Epithelial cell of proximal tubule (primary cell): ENCODE data around the gene ANAPC15. TPM values are rescaled to one million over a fixed set of nuclear protein-coding genes. Genes with fewer than 3 reads are reported as not detected.
A peak's percentile ranks its signal among the peaks of the same experiment; 100 is the strongest.
"Not testable (repeated sequence)": the region's sequence is repeated elsewhere in the genome, so short reads cannot be mapped to it uniquely, and the experiment has no call there.

Experiments used
- DNase-seq: peaks from one replicate; pipeline ENCODE4 v3.0.0-alpha.2; 2011; ENCODE audit warnings: low read depth
- H3K4me3 ChIP-seq: 2 replicates; pipeline ENCODE4 v1.5.1; 2011; ENCODE audit warnings: low read depth, mild to moderate bottlenecking, low read length
- total RNA-seq: library from RNA; depleted of rRNA; stranded (reverse); fragments of >200 nt; gene quantifications from 2 replicates; pipeline ENCODE4 v1.2.3, GENCODE V29; 2015
- TF ChIP-seq, protein P1 (sequence below): conservative IDR thresholded peaks from 2 replicates; pipeline ENCODE4 v1.5.1; 2012; ENCODE audit warnings: low read depth, mild to moderate bottlenecking, low read length

ANAPC15 gene
- 66.6 and 87.4 TPM in 2 replicates for total RNA-seq

GRCh38 chr11:72112143-72112977 lies at the start of gene ANAPC15:
ANAPC15 (minus strand) TSS chr11:72112695; CDS start chr11:72111276, 1,419 bp downstream.
- TF ChIP-seq, protein P1, sequence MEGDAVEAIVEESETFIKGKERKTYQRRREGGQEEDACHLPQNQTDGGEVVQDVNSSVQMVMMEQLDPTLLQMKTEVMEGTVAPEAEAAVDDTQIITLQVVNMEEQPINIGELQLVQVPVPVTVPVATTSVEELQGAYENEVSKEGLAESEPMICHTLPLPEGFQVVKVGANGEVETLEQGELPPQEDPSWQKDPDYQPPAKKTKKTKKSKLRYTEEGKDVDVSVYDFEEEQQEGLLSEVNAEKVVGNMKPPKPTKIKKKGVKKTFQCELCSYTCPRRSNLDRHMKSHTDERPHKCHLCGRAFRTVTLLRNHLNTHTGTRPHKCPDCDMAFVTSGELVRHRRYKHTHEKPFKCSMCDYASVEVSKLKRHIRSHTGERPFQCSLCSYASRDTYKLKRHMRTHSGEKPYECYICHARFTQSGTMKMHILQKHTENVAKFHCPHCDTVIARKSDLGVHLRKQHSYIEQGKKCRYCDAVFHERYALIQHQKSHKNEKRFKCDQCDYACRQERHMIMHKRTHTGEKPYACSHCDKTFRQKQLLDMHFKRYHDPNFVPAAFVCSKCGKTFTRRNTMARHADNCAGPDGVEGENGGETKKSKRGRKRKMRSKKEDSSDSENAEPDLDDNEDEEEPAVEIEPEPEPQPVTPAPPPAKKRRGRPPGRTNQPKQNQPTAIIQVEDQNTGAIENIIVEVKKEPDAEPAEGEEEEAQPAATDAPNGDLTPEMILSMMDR = no peak
- DNase-seq = peak; percentile 99

DNA sequence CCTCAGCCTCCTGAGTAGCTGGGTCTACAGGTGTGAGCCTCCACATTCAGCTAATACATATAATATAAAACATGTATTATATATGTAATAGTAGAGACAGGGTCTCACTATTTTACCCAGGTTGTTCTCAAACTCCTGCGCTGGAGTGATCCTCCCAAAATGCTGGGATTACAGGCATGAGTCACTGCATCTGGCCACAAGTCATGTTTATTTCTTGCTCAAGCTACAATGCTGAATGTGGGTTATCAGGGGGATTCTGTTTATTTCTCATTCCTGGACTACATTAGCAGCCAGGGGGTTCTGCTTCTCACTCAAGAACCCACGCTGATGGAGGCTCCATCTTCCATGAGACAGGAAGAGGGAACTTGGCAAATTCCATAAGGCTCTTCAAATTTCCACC lies 47.8 kb upstream of the ANAPC15 start:
- TF ChIP-seq, protein P1 = no peak
- H3K4me3 ChIP-seq = no peak overlapping the region
- no peak for DNase-seq

More at GRCh38 chr11:72112143-72112977, at the start of gene ANAPC15:
- H3K4me3 ChIP-seq = peak within 1 kb of the TSS; percentile 76

GRCh38 chr11:72157131-72157530 lies 44.6 kb upstream of the ANAPC15 start:
- TF ChIP-seq, protein P1 = no peak
- no peak for DNase-seq
- H3K4me3 ChIP-seq = no peak overlapping the region

- H3K4me3 ChIP-seq = no peak overlapping the region
- no peak for DNase-seq
- TF ChIP-seq, protein P1 = no peak
These were observed 43.3 kb upstream of the ANAPC15 start for GRCh38 chr11:72155751-72156150.

DNA sequence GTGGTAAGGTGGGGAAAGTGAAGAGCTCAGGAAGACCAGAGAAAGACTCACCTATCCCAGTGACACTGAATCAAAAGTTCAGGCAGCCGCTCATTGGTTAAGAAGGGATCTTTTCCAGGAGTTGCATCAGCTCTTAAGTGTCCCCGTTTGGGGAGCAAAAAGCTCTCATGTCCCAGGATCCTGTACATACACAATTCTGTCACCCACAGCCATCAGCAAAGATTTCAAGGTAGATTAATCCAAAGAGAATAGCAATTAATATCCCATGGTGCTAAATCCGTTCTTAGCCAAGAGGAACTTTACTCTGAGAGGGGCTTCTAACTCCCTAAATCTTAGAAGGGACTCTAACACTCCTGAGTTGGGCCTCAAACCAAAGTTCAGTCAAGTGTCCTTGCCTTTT lies 42.3 kb upstream of the ANAPC15 start:
- TF ChIP-seq, protein P1 = no peak

DNA sequence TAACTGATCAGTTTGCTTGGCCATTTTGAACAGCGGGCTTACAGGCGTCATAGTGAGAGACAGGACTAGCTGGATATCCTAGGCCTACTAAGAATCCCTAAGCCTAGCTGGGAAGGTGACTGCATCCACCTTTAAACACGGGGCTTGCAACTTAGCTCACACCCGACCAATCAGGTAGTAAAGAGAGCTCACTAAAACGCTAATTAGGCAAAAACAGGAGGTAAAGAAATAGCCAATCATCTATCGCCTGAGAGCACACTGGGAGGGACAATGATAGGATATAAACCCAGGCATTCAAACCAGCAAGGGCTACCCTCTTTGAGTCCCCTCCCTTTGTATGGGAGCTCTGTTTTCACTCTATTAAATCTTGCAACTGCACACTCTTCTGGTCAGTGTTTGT lies 41.4 kb upstream of the ANAPC15 start:
- H3K4me3 ChIP-seq, DNase-seq: not testable (repeated sequence)

More for the DNA sequence above, 42.3 kb upstream of the ANAPC15 start:
- no peak overlapping the region for H3K4me3 ChIP-seq
- DNase-seq = no peak

DNA sequence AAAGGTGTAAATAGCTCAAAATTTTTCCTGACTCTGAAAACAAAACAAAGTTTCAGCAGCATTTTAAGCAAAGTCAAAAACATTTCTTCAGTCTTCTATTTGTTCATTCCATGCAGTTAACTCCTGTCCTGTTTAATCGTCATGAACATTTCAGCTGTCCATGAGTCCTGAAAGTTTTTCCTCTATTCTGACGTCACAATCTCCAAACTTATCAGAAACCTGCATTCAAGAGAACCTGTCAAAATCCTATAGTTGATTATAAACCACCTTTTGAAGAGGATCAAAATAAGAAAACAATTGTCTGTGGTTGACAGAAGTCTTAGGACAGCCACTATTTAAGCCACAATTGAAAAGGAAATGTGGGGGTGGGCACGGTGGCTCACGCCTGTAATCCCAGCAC lies 38.4 kb upstream of the ANAPC15 start:
- H3K4me3 ChIP-seq = no peak overlapping the region
- TF ChIP-seq, protein P1 = no peak

More for the DNA sequence above, 38.4 kb upstream of the ANAPC15 start:
- DNase-seq = no peak
